Activated T-cell treated with anti-CD3 and anti-CD28 coated beads for 1 hour (primary cell): Measurements from ENCODE around the gene SLC35A2.

ENCODE experiments used
- DNase-seq: peaks from one replicate; pipeline ENCODE4 v3.0.0-alpha.2; 2020; ENCODE audit warnings: low read depth

Gene SLC35A2

GRCh38 chrX:48927123-48927522 lies 15.7 kb upstream of the SLC35A2 start:
- DNase-seq = no peak

GRCh38 chrX:48924270-48924669 lies 12.8 kb upstream of the SLC35A2 start:
- DNase-seq = no peak

DNA sequence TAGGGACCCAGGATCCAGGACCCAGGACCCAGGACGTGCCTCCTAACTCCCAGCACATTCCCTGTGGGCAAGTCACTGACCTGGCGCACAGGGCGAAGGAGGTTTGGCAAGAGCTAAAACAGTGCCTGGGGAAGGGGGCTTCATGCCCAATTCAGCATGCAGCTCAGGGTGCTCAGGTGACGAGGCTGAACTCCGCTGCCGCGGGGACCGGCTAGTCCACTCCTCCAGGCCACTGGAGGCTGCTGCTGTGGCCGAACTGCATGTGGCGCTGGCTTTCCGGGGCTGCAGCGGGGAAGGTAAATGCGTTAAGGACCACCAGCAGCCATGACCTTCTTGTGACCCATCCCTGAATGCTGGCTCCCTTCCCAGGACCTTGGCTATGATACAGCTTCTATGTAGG lies 12.3 kb upstream of the SLC35A2 start:
- DNase-seq = no peak

GRCh38 chrX:48920718-48921104 lies 9.3 kb upstream of the SLC35A2 start:
- DNase-seq = no peak

DNA sequence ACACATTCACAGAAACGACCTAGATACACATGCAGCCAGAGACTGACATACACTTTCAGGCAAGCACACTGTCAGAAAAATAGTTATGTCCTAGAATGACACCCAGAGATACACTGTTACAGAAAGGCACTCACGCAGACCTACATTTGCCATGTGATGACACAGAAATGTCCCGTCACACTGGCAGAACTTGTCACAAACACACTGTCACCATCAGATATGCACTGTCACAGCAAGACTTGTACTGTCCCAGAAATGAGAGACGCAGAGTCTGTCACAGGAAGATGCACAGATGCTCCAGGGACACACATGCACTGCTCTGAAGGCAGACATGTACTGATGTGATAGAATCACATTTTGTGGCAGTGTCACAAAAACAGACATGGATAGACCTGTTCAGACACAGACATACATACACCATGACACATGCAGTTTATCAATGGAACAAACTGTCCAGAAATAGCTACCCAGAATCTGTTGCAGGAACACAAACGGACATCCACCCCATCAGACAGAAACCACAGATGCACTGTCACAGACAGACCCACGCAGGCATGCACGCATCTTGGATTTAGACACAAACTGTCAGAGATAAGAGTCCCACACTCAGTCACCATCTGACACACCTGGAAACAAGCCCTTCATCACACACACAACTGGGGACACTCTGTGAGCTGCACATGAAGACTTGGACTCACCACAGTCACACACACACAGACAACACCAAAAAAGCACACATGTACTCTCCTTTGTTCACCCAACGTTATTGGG lies 8.7 kb upstream of the SLC35A2 start:
- no peak for DNase-seq

- DNase-seq = no peak
Measured at GRCh38 chrX:48919360-48919841, 8.0 kb upstream of the SLC35A2 start.

DNA sequence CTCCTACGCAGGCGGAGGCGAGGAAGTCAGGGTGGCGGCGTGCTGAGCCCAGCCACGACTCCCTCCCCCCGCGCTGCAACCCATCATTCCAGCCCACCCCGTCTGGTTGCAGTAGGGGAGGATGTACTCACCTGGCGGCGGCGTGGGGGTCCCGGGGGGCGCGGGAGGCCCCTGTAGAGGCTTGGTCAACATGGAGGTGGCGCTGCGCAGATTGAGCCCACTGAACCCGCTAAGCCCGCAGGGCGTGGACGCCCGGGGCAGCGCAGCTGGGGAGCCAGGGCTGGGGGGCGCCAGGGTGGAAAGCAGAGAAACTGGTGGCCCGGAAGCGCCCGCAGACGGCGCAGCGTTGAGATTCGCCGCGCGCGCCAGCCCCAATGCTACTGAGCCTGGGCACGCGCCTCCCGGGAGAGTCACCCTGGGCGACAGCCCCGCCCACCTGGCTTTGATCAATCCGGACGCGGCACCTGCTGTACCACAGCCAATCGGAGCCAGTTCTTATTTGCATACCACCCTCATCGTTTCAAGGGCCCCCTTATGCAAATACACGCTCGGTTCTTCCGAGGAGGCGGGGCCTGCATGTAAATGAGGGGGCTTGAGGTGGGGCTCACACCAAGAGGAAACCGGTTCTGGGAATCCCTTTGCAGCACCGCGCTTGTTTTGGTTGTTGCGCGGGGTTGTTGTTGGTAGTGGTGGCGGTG lies 7.3 kb upstream of the SLC35A2 start, which contains the start of gene PIM2:
Gene PIM2, minus strand, starts transcription at position 382 of the 698 bp plus-strand sequence. Its CDS starts 190 bp downstream, at position 192.
- DNase-seq = peak; percentile 83

DNA sequence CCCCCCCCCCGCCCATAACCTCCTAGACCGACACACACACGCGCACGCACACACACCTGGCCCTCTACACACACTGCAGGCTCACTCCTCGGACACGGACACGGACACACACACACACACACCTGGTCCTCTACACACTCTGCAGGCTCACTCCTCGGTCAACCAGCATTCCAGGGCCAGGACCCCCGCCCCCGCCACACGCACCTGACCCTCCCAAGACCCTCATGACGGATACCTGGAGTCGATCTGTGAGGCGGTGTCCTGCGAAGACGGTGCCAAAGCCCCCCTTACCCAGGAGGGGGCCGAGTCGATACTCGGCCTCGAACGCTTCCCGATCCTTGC lies 6.8 kb upstream of the SLC35A2 start:
- DNase-seq = no peak

DNA sequence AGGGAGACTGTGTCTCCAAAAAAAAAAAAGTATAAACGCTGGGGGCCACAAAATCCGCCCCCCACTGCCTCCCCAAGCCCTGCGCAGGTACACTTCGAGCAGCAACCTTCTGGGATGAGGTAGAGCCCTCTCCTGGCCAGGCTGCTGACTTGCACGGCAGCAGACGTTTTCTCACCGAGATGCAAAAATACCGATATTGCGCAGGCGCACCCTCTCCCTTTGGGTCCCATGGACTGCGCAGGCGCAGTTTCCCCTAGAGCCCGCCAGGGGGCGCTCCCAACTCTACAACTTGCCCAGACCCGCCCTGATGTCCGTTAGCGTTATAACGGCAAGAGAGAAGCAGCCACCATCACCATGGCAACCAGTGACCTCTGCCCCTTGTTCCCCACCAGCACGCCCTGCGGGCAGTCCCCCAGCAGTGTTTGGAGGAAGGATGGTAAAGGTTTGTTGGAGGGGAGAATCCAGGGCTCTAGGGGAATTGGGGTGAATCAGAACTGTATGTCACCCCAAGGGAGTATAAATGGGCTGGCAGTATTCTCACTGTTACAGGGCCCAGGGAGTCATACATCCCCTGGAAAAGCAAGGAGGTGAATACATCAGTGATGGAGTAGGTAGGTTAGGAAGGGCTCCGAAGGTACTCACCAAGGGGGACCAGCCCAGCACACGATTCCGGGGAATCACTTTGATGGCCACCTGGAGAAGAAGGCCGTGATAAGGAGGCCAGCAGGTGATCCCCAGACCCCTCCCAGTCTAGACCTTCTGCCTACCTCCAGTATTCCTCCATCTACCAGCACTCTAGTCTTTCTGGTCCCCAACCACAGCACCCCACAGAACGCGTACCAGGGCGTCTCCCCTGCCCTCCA lies 5.9 kb upstream of the SLC35A2 start:
- DNase-seq = peak; percentile 77

DNA sequence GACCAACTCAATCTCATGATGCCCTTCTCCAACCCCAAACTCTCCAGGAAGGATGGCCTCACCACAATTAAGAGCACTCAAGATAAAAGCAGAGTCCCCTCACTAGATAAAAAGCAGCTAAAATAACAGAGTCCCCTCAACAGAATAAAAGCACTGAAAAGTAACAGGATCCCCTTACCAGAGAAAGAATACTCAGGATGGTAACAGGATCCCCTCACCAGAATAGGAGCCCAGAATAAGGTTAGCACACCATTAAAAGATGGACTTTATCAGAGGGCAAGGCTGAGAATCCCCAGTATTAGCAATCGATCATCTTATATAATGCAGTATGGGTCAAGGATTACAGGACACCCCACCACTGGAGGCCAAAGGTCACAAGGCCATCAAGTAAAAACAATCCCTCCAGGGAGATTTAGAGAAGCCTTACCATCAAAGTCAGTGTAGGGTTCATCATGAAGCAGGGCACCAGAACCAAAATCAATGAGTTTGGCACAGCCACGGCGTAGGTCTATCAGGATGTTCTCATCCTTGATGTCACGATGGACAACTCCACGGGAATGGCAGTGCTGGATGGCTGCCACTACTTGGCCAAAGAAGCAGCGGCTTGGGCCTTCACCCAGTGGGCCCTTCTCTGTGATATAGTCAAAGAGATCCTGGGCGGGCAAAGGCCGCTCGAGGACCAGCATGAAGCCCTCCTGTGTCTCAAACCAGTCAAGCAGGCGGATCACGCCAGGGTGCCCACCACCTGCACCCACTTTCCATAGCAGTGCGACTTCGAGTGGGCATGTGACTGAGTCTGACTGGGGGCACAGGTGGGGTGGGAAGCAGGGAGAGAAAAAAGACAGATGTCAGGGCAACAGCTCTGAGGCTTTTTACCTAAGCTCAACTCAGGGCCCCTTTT lies 3.4 kb upstream of the SLC35A2 start:
- no peak for DNase-seq

DNA sequence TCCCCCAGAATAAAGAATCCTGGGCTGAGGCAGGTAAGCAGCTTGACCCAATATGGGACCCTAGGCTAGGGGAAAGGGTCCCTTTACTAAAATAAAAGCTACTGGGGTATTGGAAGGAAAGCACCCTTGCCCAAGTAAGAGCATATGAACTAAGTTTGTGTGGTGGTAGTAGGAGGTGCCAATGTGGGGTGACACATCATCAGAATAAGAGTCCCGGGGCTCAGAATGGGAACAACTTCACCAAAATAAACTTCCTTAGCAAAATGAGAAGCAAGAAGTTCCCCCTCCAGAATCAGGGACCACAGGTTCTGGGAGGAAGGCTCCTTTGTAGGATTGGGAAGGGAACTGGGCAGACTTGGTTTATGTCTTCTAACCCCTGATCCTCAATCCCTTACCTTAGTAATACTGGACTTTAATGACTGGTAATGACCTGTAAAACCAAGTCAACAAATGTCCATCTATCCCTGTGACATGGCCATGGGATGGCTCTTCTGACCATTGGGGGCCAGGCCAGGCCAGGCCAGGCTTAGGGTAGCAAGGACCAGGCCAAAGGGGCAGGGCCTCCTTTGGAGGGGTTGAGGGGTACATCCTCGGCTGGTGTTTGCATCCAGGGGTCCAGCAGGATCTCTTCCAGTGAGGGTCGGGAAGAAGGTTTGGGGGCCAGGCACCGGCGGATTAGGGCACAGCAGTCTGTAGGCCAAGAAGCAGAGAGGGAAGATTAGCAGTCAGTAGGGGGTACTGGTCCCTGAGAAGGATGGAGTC lies 2.3 kb upstream of the SLC35A2 start:
- DNase-seq = no peak

DNA sequence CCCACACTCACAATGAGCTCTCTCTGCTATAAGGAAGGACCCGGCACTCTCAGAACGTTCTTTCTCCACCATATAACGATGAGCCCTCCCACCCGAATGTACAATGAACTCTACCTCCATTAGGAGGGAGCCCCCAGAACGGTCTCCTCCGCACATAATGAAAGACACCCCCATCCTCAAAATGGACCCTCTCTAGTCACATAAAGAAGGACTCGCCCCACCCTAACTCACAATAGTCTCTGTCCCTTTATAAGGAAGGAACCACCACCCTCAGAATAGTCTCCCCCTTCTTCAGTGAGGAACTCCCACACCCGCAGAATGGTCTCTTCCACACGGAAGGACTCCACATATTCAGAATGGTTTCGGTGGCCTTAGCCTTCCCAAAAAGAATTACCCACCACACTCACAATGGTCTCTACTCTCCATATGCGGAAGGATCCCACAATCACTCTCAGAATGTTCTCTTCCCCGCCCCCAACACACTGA lies 477 bp downstream of the SLC35A2 start:
- no peak for DNase-seq

- no peak for DNase-seq
Measured at GRCh38 chrX:48909703-48910294, 1.6 kb downstream of the SLC35A2 start.

DNA sequence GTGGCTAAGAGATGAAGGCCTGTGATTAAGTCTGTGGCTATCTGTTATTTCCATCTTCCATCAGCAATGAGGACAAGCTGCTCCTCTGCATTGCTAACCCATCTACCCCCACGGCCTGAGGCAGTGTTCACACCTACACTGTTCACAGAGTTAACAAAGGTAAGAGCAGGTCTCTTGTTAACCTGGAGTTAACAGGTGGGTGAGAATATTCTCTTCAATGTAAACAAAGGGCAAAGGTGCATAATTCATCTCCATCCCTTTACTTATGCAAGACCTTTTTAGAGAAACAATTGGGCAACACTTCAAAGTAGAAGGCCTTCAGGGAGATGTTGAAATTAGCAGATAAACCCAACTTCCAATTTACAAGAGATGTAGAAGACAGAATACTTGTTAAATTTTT lies 2.8 kb downstream of the SLC35A2 start:
- no peak for DNase-seq

- no peak for DNase-seq
Measured at GRCh38 chrX:48905090-48905790, 6.2 kb downstream of the SLC35A2 start.

DNA sequence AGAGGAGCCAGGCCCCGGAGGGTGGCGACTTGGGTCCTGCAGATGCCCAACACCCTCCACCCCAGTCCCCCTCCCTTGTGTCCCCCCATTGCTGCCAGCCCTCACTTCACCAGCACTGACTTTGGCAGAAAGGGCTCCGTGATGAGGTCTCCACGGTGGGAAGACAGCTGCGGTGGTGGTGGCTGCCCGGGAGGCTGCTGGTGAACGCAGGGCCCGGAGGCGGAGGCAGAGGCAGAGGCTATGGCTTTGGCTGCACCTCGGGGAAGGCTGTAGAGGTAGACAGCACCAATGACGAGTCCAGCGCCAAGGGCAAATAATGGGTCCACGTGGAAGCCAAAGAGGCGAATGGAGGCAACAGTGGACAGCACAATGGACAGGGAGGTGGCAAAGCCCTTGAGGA lies 6.8 kb downstream of the SLC35A2 start:
- no peak for DNase-seq

- no peak for DNase-seq
Measured at GRCh38 chrX:48904180-48904579, 7.3 kb downstream of the SLC35A2 start.

DNA sequence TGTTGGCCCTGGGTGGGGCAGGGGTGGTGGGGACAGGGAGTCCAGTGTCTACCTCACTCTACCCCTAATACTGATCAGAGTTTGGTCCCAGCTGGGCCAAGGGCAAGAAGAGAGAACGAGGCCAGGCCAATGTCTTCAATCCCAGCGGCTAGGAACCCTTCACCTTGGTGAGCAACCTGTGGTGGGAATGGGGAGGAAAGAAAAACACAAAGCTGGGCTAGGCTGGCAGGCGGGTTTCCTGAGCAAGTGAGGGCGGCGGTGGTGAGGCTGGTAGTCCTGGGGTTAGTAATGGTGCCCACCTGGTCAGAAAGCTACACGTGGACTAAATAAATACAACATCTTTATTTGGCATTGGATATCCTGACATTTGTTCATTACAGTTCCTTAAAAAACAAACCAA lies 8.2 kb downstream of the SLC35A2 start:
- DNase-seq = no peak

DNA sequence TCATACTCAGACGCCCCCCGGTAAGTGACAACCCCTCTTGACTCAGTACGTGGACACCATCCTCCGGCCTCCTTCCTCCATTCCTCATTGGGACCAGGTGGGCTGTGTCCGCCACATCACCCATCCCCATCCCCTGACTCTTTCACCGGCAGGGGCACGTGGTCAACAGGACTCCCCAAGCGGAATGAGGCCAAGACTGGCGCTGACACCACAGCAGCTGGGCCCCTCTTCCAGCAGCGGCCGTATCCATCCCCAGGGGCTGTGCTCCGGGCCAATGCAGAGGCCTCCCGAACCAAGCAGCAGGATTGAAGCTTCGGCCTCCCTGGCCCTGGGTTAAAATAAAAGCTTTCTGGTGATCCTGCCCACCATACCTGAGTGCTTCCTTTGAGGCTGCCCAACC lies 8.7 kb downstream of the SLC35A2 start:
- DNase-seq = no peak

- DNase-seq = no peak
Measured at GRCh38 chrX:48902135-48902534, 9.3 kb downstream of the SLC35A2 start.
